T1000 (cell line): ENCODE results near the gene KIZ.
A peak's percentile ranks its signal among the peaks of the same experiment; 100 is the strongest.

Source experiments
- DNase-seq: peaks from one replicate; lab custom pipeline; 2025; ENCODE audit warnings: mixed read lengths; lab: John Stamatoyannopoulos, UW

The KIZ gene, protein sequence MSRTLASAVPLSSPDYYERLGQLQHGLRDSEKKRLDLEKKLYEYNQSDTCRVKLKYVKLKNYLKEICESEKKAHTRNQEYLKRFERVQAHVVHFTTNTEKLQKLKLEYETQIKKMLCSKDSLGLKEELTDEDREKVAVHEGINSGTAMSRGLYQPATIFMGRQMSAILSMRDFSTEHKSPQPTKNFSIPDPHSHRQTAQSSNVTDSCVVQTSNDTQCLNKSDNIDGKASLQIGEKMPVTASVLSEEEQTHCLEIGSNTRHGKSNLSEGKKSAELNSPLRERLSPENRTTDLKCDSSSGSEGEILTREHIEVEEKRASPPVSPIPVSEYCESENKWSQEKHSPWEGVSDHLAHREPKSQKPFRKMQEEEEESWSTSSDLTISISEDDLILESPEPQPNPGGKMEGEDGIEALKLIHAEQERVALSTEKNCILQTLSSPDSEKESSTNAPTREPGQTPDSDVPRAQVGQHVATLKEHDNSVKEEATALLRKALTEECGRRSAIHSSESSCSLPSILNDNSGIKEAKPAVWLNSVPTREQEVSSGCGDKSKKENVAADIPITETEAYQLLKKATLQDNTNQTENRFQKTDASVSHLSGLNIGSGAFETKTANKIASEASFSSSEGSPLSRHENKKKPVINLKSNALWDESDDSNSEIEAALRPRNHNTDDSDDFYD

DNA sequence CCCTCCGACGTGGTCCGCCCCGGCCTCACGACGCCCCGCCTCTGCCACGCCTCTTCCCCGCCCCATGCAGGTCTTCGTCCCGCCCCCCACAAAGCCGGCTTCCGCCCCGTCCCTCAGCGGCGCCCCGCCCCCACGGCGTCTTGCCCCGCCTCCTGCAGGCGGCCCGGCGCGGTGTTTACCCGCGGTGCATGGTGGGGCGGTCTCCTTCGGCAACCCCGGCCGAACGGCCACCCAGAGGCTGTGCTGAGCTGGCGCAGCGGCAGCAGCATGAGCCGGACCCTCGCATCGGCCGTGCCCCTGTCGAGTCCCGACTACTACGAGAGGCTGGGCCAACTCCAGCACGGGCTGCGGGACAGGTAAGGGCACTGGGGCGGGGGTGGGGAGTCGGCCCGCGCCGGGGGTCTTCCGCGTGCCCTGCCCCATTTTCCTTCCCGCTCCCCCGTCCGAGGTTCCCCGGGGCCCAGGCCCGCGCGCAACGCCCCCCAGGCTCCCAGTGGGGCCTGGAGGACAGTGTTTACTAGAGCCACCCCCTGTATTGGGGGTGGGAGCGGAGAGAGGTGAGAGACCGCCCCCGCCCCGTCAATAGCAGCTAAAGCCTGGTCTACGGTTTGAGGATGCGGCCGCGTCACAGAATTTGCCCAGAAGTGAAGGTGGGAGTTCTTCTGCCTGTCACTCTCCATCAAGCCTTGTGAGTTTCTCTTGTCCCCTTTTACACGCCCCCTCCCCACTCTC lies at the start of gene KIZ:
KIZ (plus strand) TSS at position 234 of the 732 bp plus-strand sequence; CDS start at position 268, 34 bp downstream.
- DNase-seq = peak; percentile 95

DNA sequence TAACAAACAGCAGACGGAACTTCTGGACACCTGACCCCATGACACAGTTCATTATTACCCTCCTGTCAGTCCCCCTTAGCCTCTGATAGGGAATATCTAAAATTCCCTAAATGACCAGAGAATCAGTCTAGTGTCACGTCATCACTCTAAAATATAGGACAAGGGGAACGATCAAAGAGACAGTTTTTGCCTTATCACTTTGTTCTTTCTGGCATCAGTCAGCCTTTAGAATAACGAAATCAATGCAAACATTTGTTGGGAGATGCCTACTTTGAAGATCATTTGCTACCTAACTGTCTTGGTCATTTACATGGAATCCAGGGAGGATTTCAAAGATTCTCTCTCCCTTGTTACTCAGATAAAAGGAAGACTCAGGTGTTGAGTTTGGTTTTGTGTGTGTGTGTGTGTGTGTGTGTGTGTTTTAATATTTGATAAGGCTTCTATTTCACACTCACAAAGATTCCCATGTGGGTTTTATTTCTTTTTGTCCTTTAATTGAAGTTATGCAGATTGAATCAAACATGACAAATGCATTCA lies 48.0 kb upstream of the KIZ start:
- DNase-seq = no peak

DNA sequence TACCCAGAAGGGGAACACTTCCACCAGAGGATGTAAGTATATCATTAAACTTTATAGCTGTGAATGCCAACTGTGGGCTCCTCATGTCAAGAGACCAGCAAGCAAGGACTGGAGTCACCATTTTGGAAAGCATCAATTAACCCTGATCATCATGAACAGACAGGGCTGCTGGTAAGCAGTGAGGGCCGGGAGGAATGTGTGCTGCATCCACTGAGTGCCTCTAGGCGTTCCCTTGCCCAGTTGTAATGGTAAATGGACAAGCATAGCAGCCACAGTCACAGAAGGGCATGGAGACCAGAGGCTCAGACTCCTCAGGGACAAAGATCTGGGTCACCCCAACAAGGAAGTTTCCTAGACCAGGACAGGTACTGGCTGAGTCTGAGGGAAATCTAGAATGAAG lies 43.3 kb upstream of the KIZ start:
- no peak for DNase-seq

DNA sequence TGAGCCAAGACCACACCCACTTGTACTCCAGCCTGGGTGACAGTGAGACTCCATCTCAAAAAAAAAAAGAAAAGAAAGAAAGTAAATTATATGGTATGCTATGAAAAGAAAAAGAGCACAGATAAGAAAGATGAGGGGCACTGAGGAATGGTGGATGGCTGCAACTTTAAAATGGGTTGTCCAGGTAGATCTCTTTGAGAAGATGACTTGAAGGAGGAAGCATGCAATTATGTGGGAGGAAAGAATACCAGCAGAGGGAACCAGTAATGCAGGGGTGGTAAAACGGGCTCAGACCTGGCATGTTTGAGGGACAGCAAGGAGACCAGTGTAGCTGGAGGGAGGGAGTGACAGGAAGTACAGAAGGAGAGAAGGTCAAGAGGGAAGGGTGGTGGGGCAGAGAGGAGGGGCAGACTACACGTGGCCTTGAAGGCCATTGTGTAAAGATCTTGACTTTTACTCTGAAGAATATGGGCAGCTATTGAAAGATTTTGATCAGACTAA lies 42.0 kb upstream of the KIZ start:
- no peak for DNase-seq

DNA sequence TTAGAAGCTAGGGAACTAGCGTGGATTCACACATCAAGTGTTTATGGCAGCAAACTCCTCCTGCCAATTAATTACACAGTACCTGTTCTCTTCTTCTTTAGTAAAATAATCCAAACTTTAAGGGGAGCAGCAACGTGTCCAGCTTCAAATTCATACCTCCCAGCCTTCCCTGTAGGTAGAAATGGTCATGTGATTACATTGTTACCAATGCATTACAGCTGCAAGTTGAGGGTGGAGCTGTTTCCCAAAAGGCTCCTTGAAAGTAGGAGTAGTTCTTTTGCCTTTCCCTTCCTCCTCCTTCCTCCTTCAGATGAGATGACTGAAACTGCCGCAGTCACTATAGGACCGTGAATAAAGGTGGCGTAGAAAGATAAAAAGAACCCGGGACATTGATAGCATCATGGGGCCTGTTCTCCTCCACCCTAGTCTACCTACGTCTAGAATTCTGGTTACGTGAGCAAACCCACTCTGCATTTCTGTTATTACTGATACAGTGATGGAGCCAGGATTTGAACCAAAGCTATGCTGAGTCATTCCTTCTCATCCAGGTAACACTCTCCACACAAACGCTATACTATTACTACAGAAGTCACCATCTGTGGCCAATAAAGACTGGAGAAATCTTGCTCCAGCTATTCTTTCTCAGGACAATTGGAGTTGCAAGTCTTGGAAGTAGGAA lies 37.9 kb upstream of the KIZ start:
- DNase-seq = no peak

- DNase-seq = no peak
Observed at GRCh38 chr20:21089391-21089790, 36.5 kb upstream of the KIZ start.

DNA sequence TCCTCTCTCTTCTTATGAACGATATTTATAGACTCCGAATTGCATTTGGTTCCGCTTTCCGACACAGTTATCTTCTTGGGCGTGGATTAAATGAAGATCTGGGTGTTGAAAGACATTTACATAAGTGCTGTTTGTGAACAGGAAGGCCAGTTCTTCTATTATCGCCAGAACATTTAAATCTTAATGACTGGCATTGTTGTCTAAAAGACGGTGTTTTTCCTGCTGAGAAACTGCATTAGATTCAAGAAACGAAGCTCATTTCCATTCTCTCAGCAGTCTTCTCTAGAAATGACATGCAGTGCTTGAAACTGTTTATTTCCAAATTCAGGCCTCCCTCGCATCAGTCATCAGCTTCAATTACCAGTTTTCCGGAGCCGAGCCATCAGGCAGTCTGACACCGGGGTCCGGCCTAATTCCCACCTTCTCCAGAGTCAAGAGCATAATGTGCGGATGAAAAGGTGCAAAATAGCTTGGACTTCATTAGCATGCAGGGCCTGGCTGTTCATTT lies 35.7 kb upstream of the KIZ start:
- no peak for DNase-seq

DNA sequence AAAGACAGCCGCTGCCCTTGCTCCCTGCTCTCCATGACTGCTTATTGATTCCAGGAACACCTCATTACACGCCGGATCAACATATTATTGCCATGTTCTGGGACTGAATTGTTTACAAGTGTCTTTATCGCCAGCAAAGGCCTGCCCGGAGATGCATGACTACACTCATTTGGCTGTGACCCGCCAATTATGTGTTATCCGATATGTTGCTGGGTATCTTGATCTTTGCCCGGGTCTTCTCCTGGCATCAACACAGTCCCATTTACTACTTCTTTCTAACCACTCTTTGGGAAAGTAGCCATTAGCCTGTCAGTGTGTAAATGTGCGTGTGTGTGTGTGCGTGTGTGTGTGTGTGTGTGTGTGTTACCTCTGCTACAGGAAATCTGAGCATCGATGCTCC lies 35.2 kb upstream of the KIZ start:
- no peak for DNase-seq

GRCh38 chr20:21092806-21093205 lies 33.1 kb upstream of the KIZ start:
- no peak for DNase-seq

DNA sequence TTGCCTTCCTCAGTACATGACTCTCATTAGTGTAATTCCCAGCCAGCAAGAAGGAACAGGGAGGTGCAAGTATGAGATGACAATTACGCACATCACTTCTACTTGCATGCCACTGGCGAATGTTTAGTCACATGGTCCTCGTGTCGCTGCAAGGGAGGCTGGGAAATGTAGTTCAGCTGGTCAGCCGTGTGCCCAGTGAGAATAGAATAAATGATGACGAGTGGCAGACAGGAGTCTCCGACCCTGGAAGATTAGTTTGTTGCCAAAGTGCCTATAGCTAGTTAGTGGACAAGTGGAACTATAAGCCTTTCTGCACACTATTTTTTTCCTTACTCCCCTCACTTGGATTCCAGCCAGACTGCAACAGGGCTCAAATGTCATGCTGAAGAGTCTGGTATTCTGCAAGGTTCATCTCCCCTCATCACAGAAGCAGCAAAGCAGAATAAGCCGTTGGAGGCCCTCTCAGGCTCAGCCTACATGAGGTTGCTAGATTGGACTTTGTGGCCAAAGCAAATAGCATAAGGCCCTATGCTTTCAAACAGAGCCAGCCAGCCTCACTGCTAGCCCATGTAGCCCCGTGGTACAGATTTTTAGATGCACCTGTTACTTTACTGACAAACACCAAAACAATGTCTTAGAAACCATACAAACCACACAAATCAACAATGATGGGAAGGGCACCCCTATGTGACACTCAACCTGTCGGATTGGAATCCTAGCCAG lies 29.4 kb upstream of the KIZ start:
- DNase-seq = no peak

- DNase-seq = no peak
Observed at GRCh38 chr20:21099751-21100577, 25.9 kb upstream of the KIZ start.

DNA sequence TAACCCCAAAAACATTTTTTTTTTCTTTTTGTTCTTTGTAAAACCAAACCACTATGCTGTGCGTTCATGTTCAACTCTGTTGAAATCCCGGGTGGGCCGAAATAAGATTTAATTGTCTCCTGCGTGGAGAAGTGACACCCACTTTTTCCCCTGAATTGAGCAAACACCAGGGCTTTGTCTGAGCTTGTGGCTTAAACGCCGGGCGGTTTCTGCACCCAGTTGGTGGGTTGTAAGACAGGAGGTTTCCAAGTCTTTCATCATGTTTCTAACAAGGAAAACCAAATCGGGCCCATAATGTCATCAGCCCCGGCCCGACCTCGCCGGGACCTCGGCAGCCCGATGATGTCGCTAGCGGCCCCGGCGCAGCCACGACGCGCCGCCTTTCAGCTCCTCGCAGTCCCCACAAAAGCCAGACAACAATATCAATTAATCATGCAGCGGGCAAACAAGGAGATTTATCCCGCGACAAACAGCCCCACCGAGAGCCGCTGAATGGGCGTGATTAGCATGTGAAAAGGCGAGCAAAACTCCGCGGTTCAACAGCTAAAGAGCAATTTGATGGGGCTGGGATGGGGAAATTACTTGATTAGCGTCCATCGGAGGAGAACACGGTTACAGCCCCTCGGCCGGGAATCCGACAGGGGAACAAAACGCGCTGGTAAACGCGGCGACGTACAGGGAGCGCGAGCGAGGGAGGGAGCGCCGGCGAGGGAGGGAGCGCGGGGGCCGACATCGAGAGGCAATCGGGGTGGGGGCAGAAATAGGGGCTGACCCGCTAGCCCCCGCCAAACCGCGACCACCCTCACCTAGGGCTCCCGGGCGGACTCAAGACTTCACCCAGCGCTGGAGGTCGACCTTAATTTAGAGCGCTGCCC lies 25.1 kb upstream of the KIZ start:
- no peak for DNase-seq

GRCh38 chr20:21101453-21101931 lies 24.4 kb upstream of the KIZ start:
- no peak for DNase-seq

DNA sequence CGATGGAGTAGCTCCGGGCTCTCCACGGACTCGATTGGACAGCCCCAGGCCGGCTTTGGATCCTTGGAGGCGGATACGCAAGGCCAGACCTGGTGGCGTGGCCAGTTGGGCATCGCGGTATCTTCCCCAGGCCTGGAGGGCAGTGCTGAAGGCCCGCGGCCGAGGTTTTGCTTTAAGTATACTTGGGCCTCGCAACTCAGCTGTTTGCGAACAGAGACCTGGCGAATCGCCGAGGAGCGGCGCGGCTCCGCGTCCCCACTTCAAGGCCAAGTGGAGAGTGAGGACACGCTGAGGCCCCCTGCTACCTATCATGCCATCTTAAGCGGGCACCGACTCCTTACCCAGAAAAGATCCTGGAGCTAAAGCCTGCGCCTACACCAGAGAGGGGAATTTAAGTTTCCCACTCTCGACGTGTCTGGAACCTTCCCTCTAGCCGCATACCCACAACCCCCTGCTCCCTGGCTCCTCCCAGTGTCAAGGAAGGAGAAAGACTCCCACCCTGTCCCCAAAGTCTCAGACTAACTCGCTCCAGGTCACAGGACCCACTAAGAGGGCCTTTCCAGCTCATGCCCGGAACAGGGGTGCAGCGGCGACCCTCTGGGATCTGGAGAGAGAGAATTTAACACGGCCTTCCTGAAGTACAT lies 23.8 kb upstream of the KIZ start:
- DNase-seq = no peak

DNA sequence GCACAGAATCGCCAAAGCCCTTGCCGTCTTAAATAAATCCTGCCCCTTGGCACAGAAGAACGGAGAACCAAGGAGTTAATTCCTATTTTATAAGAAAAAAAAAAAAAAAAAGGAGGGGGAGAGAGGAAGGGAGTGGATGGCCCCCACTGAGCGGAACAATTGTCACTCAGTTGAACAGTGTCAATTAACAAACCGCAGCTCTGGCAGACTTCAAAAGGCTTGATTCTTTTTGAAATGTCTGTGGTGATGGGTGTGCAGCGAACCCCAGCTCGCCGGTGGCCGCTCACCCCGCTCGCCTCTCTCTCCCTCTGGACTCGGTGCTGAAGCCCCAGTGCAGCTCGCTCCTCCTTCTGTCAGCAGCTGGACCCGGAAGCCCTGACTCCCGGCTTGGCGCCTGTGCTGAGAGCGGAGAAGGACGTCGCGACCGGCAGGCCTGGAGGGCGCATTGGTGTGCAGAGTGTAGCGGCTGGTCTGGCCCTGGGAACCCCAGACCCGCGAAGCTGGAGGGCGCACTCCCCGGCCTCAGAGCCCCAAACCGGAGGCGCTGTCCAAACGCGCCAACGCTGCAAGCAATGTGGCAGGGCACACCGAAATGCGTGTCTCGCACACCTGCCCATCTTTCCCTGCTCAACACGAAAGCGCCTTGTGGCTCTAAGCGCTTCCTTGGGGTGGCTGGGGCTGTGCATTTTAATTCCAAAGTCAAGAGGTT lies 23.1 kb upstream of the KIZ start:
- DNase-seq = no peak

GRCh38 chr20:21103582-21104465 lies 22.1 kb upstream of the KIZ start:
- DNase-seq = no peak

GRCh38 chr20:21104466-21104761 lies 21.5 kb upstream of the KIZ start:
- DNase-seq = no peak
